SK-N-SH treated with all-trans-retinoic acid at 6 μM for 48 hours (cell line): Measurements from ENCODE around the gene TEX52.

Experiments used
- ATAC-seq: fragments of 200-7000 bp; cut with Tn5 transposase; 3 replicates; pipeline ENCODE4 v1.9.1; 2020; ENCODE audit warnings: mild to moderate bottlenecking, moderate library complexity
- ARNTL ChIP-seq: fragments of 450-650 bp; formaldehyde crosslinking; IDR thresholded peaks from 2 replicates; pipeline ENCODE4 v1.5.0; 2020; ENCODE audit warnings: low read depth, mild to moderate bottlenecking, moderate library complexity, borderline replicate concordance
- BACH2 ChIP-seq: fragments of 250-450 bp; sonication (Bioruptor Pico); IDR thresholded peaks from 2 replicates; pipeline ENCODE4 v1.9.0; 2021; ENCODE audit warnings: mild to moderate bottlenecking, borderline replicate concordance
- CREB5 ChIP-seq: fragments of 250-450 bp; sonication (Bioruptor Pico); IDR thresholded peaks from 2 replicates; pipeline ENCODE4 v1.5.1; 2020; ENCODE audit warnings: low read depth, mild to moderate bottlenecking, moderate library complexity
- CSDC2 ChIP-seq: fragments of 250-450 bp; sonication (Bioruptor Pico); IDR thresholded peaks from 2 replicates; pipeline ENCODE4 v1.5.0; 2020; ENCODE audit warnings: mild to moderate bottlenecking, moderate library complexity
- CSRNP3 ChIP-seq: fragments of 250-450 bp; sonication (Bioruptor Pico); IDR thresholded peaks from 2 replicates; pipeline ENCODE4 v1.5.1; 2021; ENCODE audit warnings: mild to moderate bottlenecking, moderate library complexity
- ESRRG ChIP-seq: fragments of 250-450 bp; sonication (Bioruptor Pico); IDR thresholded peaks from 2 replicates; pipeline ENCODE4 v1.6.1; 2021; ENCODE audit warnings: mild to moderate bottlenecking
- GLIS3 ChIP-seq: fragments of 250-450 bp; sonication (Bioruptor Pico); IDR thresholded peaks from 2 replicates; pipeline ENCODE4 v1.5.0; 2020; ENCODE audit warnings: mild to moderate bottlenecking, moderate library complexity
- ISL1 ChIP-seq: fragments of 250-450 bp; sonication (Bioruptor Pico); IDR thresholded peaks from 2 replicates; pipeline ENCODE4 v2.1.2; 2022; ENCODE audit warnings: mild to moderate bottlenecking, moderate library complexity
- OSR1 ChIP-seq: fragments of 250-450 bp; sonication (Bioruptor Pico); IDR thresholded peaks from 2 replicates; pipeline ENCODE4 v1.8.0; 2022; ENCODE audit warnings: moderate library complexity, mild to moderate bottlenecking, inconsistent platforms
- POU6F1 ChIP-seq: fragments of 250-450 bp; sonication (Bioruptor Pico); IDR thresholded peaks from 2 replicates; pipeline ENCODE4 v1.8.0; 2021; ENCODE audit warnings: low read depth, mild to moderate bottlenecking, moderate library complexity, borderline replicate concordance
- PPARA ChIP-seq: fragments of 250-450 bp; sonication (Bioruptor Pico); IDR thresholded peaks from 2 replicates; pipeline ENCODE4 v1.5.0; 2020; ENCODE audit warnings: mild to moderate bottlenecking, borderline replicate concordance
- RARB ChIP-seq: fragments of 250-450 bp; sonication (Bioruptor Pico); IDR thresholded peaks from 2 replicates; pipeline ENCODE4 v1.8.0; 2021; ENCODE audit warnings: mild to moderate bottlenecking, moderate library complexity
- TCF4 ChIP-seq: fragments of 250-450 bp; sonication (Bioruptor Pico); IDR thresholded peaks from 2 replicates; pipeline ENCODE4 v1.8.0; 2021; ENCODE audit warnings: mild to moderate bottlenecking, moderate library complexity, borderline replicate concordance
- TOX ChIP-seq: fragments of 250-450 bp; sonication (Bioruptor Pico); IDR thresholded peaks from 2 replicates; pipeline ENCODE4 v1.8.0; 2021; ENCODE audit warnings: mild to moderate bottlenecking, moderate library complexity, borderline replicate concordance
- TSHZ2 ChIP-seq: fragments of 250-450 bp; sonication (Bioruptor Pico); IDR thresholded peaks from 2 replicates; pipeline ENCODE4 v1.5.0; 2020; ENCODE audit warnings: mild to moderate bottlenecking, moderate library complexity
- ZC3H10 ChIP-seq: fragments of 250-450 bp; sonication (Bioruptor Pico); IDR thresholded peaks from 2 replicates; pipeline ENCODE4 v1.5.1; 2021; ENCODE audit warnings: mild to moderate bottlenecking, moderate library complexity
- ZFP3 ChIP-seq: fragments of 250-450 bp; sonication (Bioruptor Pico); IDR thresholded peaks from 2 replicates; pipeline ENCODE4 v1.5.0; 2020; ENCODE audit warnings: mild to moderate bottlenecking, moderate library complexity
- ZFP30 ChIP-seq: fragments of 450-650 bp; formaldehyde crosslinking; IDR thresholded peaks from 2 replicates; pipeline ENCODE4 v1.5.0; 2022; ENCODE audit warnings: mild to moderate bottlenecking, moderate library complexity
- ZNF565 ChIP-seq: fragments of 450-650 bp; formaldehyde crosslinking; conservative IDR thresholded peaks from 2 replicates; pipeline ENCODE4 v1.5.0; 2020; ENCODE audit warnings: low read depth, mild to moderate bottlenecking, moderate library complexity
- ZNF70 ChIP-seq: fragments of 450-650 bp; formaldehyde crosslinking; IDR thresholded peaks from 2 replicates; pipeline ENCODE4 v1.5.0; 2020; ENCODE audit warnings: mild to moderate bottlenecking, moderate library complexity
- ZNF8 ChIP-seq: fragments of 450-650 bp; formaldehyde crosslinking; IDR thresholded peaks from 2 replicates; pipeline ENCODE4 v1.5.0; 2020; ENCODE audit warnings: mild to moderate bottlenecking, moderate library complexity

Gene TEX52

GRCh38 chr12:2860170-2860569 is 3.3 kb upstream of the TEX52 start:
- no peak for TF ChIP-seq TSHZ2 (CRISPR knock-in tag)
- TF ChIP-seq TCF4 (CRISPR knock-in tag), result no peak
- no peak for TF ChIP-seq OSR1
- no peak for TF ChIP-seq ZNF70
- no peak for TF ChIP-seq ZNF565 (CRISPR knock-in tag)
- TF ChIP-seq ISL1 (CRISPR knock-in tag), result no peak
- no peak for TF ChIP-seq ESRRG
- no peak for TF ChIP-seq ARNTL (CRISPR knock-in tag)
- TF ChIP-seq PPARA (CRISPR knock-in tag), result no peak
- TF ChIP-seq TOX (CRISPR knock-in tag), result no peak
- no peak for TF ChIP-seq ZNF8 (CRISPR knock-in tag)
- no peak for TF ChIP-seq ZC3H10
- no peak for TF ChIP-seq POU6F1 (CRISPR knock-in tag)
- TF ChIP-seq GLIS3 (CRISPR knock-in tag), result no peak
- no peak for TF ChIP-seq CSRNP3 (CRISPR knock-in tag)
- TF ChIP-seq RARB, result no peak
- TF ChIP-seq CREB5 (CRISPR knock-in tag), result no peak
- no peak for TF ChIP-seq BACH2
- TF ChIP-seq CSDC2 (CRISPR knock-in tag), result no peak
- TF ChIP-seq ZFP3 (CRISPR knock-in tag), result no peak
- TF ChIP-seq, all 23 proteins: peak for 0
- ATAC-seq, result no peak

- ATAC-seq, result no peak
- TF ChIP-seq ARNTL (CRISPR knock-in tag) (no peak), OSR1 (no peak), ZNF565 (CRISPR knock-in tag) (no peak), CSRNP3 (CRISPR knock-in tag) (no peak), ZFP30 (CRISPR knock-in tag) (no peak), ZNF70 (no peak)
These were observed 2.1 kb upstream of the TEX52 start for GRCh38 chr12:2858944-2859421.

- no peak for ATAC-seq
- no peak for TF ChIP-seq CREB5 (CRISPR knock-in tag)
- no peak for TF ChIP-seq TCF4 (CRISPR knock-in tag)
- no peak for TF ChIP-seq ARNTL (CRISPR knock-in tag)
- TF ChIP-seq ZC3H10, result no peak
- TF ChIP-seq CSRNP3 (CRISPR knock-in tag), result no peak
- no peak for TF ChIP-seq ZFP30 (CRISPR knock-in tag)
- TF ChIP-seq ZFP3 (CRISPR knock-in tag), result no peak
- no peak for TF ChIP-seq ZNF8 (CRISPR knock-in tag)
- TF ChIP-seq PPARA (CRISPR knock-in tag), result no peak
- no peak for TF ChIP-seq TOX (CRISPR knock-in tag)
- no peak for TF ChIP-seq CSDC2 (CRISPR knock-in tag)
- no peak for TF ChIP-seq ZNF565 (CRISPR knock-in tag)
- no peak for TF ChIP-seq POU6F1 (CRISPR knock-in tag)
These were observed 1.5 kb upstream of the TEX52 start for GRCh38 chr12:2858334-2858733.
